Suprapubic skin (tissue), 4 donors: ENCODE results near the gene GINS1.

Experiments
- POLR2A ChIP-seq, 2 donors: fragments of 450-650 bp; IDR thresholded peaks; one replicate each; pipeline ENCODE4 v1.6.1; 2017; ENCODE audit warnings: antibody characterized with exemption in 2 of 2, mild to moderate bottlenecking in 2 of 2, moderate library complexity in 2 of 2
- POLR2AphosphoS5 ChIP-seq, 3 donors: sonication (generic); formaldehyde crosslinking; IDR thresholded peaks; one replicate each; pipeline ENCODE4 v1.6.1; 2017; ENCODE audit warnings: antibody characterized with exemption in 3 of 3
- TF ChIP-seq, protein P1 (sequence below), 2 donors: fragments of 200-600 bp in 1 of 2; fragments of 450-650 bp in 1 of 2; sonication (generic) in 1 of 2; IDR thresholded peaks; one replicate each; pipeline ENCODE4 v1.5.1; 2016 to 2019; ENCODE audit warnings: antibody characterized with exemption in 2 of 2, mild to moderate bottlenecking in 1 of 2, moderate library complexity in 1 of 2

DNA sequence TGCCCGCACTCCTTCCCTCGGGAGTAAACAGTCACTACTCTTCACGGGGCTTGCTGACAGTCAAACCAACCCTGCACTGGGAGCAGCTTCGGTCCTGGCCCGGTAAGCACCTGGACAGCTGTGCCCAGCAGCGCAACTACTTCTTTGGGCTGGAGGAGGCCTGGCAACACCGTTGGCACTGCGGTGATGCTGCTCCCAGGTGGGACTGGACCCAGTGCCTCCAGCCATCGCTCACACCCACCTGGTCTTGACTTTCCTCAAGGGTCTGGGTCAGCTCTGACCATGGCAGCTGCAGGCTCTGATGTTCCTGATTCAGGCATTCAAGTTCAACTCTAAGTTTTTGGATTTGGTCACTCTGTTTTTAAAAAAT, 53.8 kb downstream of the GINS1 start:
- no peak for TF ChIP-seq POLR2A (IDR thresholded peaks at IDR 0.05)
- TF ChIP-seq, protein P1, sequence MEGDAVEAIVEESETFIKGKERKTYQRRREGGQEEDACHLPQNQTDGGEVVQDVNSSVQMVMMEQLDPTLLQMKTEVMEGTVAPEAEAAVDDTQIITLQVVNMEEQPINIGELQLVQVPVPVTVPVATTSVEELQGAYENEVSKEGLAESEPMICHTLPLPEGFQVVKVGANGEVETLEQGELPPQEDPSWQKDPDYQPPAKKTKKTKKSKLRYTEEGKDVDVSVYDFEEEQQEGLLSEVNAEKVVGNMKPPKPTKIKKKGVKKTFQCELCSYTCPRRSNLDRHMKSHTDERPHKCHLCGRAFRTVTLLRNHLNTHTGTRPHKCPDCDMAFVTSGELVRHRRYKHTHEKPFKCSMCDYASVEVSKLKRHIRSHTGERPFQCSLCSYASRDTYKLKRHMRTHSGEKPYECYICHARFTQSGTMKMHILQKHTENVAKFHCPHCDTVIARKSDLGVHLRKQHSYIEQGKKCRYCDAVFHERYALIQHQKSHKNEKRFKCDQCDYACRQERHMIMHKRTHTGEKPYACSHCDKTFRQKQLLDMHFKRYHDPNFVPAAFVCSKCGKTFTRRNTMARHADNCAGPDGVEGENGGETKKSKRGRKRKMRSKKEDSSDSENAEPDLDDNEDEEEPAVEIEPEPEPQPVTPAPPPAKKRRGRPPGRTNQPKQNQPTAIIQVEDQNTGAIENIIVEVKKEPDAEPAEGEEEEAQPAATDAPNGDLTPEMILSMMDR (IDR thresholded peaks at IDR 0.05) = no peak
- no peak for TF ChIP-seq POLR2AphosphoS5 (IDR thresholded peaks at IDR 0.05)
